ENCODE results near the gene SCAMP2.

DNA sequence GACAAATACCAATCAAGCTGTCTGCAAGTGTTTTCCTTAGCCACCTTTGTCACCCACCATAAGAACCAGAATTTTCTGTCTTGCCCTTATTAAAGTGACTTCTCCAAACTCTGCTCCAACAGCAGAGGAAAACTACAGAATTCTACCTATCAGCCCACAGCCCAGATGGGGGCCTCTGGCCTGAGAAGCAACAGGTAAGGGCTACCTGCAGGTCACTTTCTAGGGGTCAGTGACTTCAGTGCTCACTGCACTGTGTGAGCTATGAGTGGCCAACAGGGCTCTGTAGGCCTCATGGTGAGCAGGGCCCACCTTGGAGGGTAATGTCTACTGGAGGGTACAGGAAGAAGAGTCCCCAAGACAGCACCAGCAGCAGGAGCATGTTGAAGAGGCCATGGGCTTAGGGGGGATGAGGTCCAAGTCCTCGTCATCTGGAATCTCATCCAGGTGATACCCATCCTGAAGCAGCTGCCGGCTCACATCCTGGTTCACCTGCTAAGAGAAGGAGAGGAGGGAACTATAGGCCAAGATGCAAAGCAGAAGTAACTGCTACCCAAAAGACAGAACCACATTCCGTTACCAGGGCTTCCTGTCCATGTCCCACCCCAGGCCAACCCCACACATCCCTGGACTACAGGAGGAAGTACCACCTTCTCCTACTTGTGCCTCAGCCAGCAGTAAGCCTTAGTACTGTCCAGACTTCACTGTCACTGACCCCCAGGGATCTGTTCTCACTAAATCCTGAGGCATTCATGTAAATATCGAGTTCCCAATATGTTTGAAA, 29.3 kb upstream of the SCAMP2 start:
- TF ChIP-seq, protein P1, sequence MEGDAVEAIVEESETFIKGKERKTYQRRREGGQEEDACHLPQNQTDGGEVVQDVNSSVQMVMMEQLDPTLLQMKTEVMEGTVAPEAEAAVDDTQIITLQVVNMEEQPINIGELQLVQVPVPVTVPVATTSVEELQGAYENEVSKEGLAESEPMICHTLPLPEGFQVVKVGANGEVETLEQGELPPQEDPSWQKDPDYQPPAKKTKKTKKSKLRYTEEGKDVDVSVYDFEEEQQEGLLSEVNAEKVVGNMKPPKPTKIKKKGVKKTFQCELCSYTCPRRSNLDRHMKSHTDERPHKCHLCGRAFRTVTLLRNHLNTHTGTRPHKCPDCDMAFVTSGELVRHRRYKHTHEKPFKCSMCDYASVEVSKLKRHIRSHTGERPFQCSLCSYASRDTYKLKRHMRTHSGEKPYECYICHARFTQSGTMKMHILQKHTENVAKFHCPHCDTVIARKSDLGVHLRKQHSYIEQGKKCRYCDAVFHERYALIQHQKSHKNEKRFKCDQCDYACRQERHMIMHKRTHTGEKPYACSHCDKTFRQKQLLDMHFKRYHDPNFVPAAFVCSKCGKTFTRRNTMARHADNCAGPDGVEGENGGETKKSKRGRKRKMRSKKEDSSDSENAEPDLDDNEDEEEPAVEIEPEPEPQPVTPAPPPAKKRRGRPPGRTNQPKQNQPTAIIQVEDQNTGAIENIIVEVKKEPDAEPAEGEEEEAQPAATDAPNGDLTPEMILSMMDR (conservative IDR thresholded peaks at IDR 0.05; ENCODE audit: low read depth, low read length), result no peak
- no peak for TF ChIP-seq EZH2phosphoT487 (IDR thresholded peaks at IDR 0.05; ENCODE audit: borderline replicate concordance, low read length)
